ENCODE measurements around the gene C16orf87. TPM values are rescaled to one million over a fixed set of nuclear protein-coding genes. Genes with fewer than 3 reads are reported as not detected.

C16orf87 gene
- total and polyA plus RNA-seq, 9 of the 15 experiments (the other 6 are each of a cell fraction or from before 2014, with no cell fraction given), result 7.8 to 16.7 (median 10.5) TPM

DNA sequence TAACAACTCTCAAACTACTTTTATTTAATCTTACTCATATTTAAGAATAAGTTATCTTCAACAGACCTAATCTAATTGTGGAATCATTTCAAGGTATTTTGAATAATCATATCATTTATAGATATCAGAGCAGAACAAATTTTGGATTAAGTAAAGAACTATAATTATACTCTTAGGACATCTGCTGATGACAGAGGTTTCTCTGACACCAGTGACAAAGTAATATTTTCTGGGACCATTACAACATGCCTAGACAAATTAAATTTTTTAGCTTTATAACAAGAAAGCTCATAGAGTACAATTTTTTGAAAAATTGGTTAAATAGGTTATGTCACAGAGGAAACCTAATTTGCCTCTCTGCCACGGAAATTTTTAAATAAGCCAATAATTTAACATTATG lies 30.5 kb downstream of the C16orf87 start:
- no peaks in the 10 kb centered on the region for H3K4me1 ChIP-seq (replicated peaks in 1 of 2; ENCODE audit: control insufficient read depth in 2 of 2, insufficient read depth in 2 of 2, low read length in 2 of 2)
- CTCF ChIA-PET (ENCODE audit: low intra/inter-chr PET ratio), result interaction anchor here (0.7 kb wide), 1 partner anchor 25 kb away, joined by 3 read pairs; no protein-coding TSS in a partner anchor
- H2AFZ ChIP-seq (ENCODE audit: low read depth, low read length), result no peak overlapping the region
- POLR2A ChIA-PET, result interaction anchor here (0.5 to 1.6 kb wide), 3 partner anchors 9 to 132 kb away, joined by 3 to 7 read pairs (median 4); no protein-coding TSS in a partner anchor
- no peaks in the 10 kb centered on the region for H3K79me2 ChIP-seq (ENCODE audit: control insufficient read depth, insufficient read depth, low read length)
- peaks cover 9% of the 10 kb centered on the region; the same call in 1 of the 3 replicates for H3K36me3 ChIP-seq (ENCODE audit: control insufficient read depth, insufficient read depth, low read length)
- H3K27ac ChIP-seq (ENCODE audit: extremely low read depth, low read depth, low read length), result no peak overlapping the region
- no peak overlapping the region for H3K4me3 ChIP-seq
- ATAC-seq (no peak), DNase-seq (ENCODE audit: extremely low read depth in 1 of 4, low spot score in 3 of 4) (no peak), FAIRE-seq (no peak)
- no peaks in the 10 kb centered on the region for H3K9me1 ChIP-seq (ENCODE audit: control insufficient read depth, insufficient read depth, low read length)
- in situ Hi-C loops (cut with MboI), result no loop called here
- no peak overlapping the region for H3K4me2 ChIP-seq (ENCODE audit: insufficient read depth, low read length)
- 69% methylated on average over 1 of the region's 1 CpG for WGBS (ENCODE audit: insufficient coverage, low coverage, missing lambda C conversion rate)
- H3K9ac ChIP-seq (ENCODE audit: insufficient read depth in 1 of 2, low read depth in 2 of 2, low read length in 2 of 2), result no peak overlapping the region
- no peaks in the 10 kb centered on the region for H4K20me1 ChIP-seq (replicated peaks; ENCODE audit: control insufficient read depth, insufficient read depth, low read length)
- intact Hi-C loops (cut with micrococcal nuclease), result no loop called here
- TF ChIP-seq ZNF354B (CRISPR knock-in tag; IDR thresholded peaks at IDR 0.05), result no peak
- TF ChIP-seq ILK (tag; IDR thresholded peaks at IDR 0.05; ENCODE audit: borderline replicate concordance, low read depth), result no peak
- no peak for TF ChIP-seq PYGO2 (tag; IDR thresholded peaks at IDR 0.05)
- TF ChIP-seq, protein P1, sequence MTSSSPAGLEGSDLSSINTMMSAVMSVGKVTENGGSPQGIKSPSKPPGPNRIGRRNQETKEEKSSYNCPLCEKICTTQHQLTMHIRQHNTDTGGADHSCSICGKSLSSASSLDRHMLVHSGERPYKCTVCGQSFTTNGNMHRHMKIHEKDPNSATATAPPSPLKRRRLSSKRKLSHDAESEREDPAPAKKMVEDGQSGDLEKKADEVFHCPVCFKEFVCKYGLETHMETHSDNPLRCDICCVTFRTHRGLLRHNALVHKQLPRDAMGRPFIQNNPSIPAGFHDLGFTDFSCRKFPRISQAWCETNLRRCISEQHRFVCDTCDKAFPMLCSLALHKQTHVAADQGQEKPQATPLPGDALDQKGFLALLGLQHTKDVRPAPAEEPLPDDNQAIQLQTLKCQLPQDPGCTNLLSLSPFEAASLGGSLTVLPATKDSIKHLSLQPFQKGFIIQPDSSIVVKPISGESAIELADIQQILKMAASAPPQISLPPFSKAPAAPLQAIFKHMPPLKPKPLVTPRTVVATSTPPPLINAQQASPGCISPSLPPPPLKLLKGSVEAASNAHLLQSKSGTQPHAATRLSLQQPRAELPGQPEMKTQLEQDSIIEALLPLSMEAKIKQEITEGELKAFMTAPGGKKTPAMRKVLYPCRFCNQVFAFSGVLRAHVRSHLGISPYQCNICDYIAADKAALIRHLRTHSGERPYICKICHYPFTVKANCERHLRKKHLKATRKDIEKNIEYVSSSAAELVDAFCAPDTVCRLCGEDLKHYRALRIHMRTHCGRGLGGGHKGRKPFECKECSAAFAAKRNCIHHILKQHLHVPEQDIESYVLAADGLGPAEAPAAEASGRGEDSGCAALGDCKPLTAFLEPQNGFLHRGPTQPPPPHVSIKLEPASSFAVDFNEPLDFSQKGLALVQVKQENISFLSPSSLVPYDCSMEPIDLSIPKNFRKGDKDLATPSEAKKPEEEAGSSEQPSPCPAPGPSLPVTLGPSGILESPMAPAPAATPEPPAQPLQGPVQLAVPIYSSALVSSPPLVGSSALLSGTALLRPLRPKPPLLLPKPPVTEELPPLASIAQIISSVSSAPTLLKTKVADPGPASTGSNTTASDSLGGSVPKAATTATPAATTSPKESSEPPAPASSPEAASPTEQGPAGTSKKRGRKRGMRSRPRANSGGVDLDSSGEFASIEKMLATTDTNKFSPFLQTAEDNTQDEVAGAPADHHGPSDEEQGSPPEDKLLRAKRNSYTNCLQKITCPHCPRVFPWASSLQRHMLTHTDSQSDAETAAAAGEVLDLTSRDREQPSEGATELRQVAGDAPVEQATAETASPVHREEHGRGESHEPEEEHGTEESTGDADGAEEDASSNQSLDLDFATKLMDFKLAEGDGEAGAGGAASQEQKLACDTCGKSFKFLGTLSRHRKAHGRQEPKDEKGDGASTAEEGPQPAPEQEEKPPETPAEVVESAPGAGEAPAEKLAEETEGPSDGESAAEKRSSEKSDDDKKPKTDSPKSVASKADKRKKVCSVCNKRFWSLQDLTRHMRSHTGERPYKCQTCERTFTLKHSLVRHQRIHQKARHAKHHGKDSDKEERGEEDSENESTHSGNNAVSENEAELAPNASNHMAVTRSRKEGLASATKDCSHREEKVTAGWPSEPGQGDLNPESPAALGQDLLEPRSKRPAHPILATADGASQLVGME (CRISPR knock-in tag; IDR thresholded peaks at IDR 0.05), result no peak
- TF ChIP-seq CEBPB (tag; IDR thresholded peaks at IDR 0.05), result no peak
- TF ChIP-seq HMGN3 (IDR thresholded peaks at IDR 0.05; ENCODE audit: borderline replicate concordance, extremely low read depth, insufficient read length, low read depth, low read length), result no peak
- H3K27me3 ChIP-seq (ENCODE audit: control insufficient read depth in 2 of 2, insufficient read depth in 2 of 2, low read length in 2 of 2), result no peaks in the 10 kb centered on the region
- no TSS peak for BruUV-seq (replicated peaks)
- no peaks in the 10 kb centered on the region for H3K9me3 ChIP-seq (replicated peaks; ENCODE audit: control insufficient read depth, insufficient read depth, low read depth, low read length)
